A549 (cell line): Measurements from ENCODE around the gene EDEM1. TPM values are rescaled to one million over a fixed set of nuclear protein-coding genes. Genes with fewer than 3 reads are reported as not detected.
"Not testable (repeated sequence)": the region's sequence is repeated elsewhere in the genome, so short reads cannot be mapped to it uniquely, and the experiment has no call there.

Experiments used
- ATAC-seq, 2 experiments: fragments of 200-7000 bp in 1 of 2; fragments of >200 bp in 1 of 2; cut with Nextera tagmentation in 1 of 2; cut with Tn5 transposase in 1 of 2; 3 replicates each; pipeline versions ENCODE4 v1.8.0 to v1.9.1; 2018 to 2020; ENCODE audit warnings: mild to moderate bottlenecking in 1 of 2, moderate library complexity in 1 of 2
- CTCF ChIA-PET: fragments of 300-600 bp; sonication (Branson Sonifier 250); formaldehyde crosslinking; extraction: SDS; loops from one replicate; lab custom pipeline; 2021; ENCODE audit warnings: antibody characterized with exemption, inconsistent platforms; lab: Yijun Ruan, JAX
- POLR2A ChIA-PET: fragments of 350-600 bp; formaldehyde crosslinking; extraction: SDS; loops from one replicate; lab custom pipeline; 2021; ENCODE audit warnings: antibody characterized with exemption, inconsistent platforms; lab: Yijun Ruan, JAX
- DNase-seq, 2 experiments: peaks; one replicate each; pipeline versions ENCODE4 v3.0.0 to v3.0.0-alpha.2; 2011 to 2016; ENCODE audit warnings: low read depth in 1 of 2, low spot score in 1 of 2
- FAIRE-seq: peaks from 2 replicates; lab custom pipeline; 2011; peaks lifted over from hg19 to GRCh38; lab: Jason Lieb, UNC
- H3K27ac ChIP-seq, 2 experiments: fragments of >200 bp; sonication (Bioruptor Twin); formaldehyde crosslinking; 3 replicates each; pipeline ENCODE4 v1.5.1; 2016 to 2017
- H3K4me1 ChIP-seq: fragments of >200 bp; sonication (Bioruptor Twin); formaldehyde crosslinking; 3 replicates; pipeline ENCODE4 v1.6.1; 2016
- H3K4me2 ChIP-seq: fragments of >200 bp; sonication (Bioruptor Twin); formaldehyde crosslinking; 3 replicates; pipeline ENCODE4 v1.6.1; 2016
- H3K4me3 ChIP-seq: fragments of >200 bp; sonication (Bioruptor Twin); formaldehyde crosslinking; 3 replicates; pipeline ENCODE4 v1.5.1; 2016
- H3K9me3 ChIP-seq: fragments of >200 bp; sonication (Bioruptor Twin); formaldehyde crosslinking; 3 replicates; pipeline ENCODE4 v1.6.1; 2016
- BHLHE40 ChIP-seq: IDR thresholded peaks from 2 replicates; pipeline ENCODE4 v1.6.1; 2012; ENCODE audit warnings: low read depth, low read length, inconsistent platforms
- CHD4 ChIP-seq: fragments of 200-600 bp; sonication (generic); IDR thresholded peaks from 2 replicates; pipeline ENCODE4 v1.6.1; 2016; ENCODE audit warnings: antibody characterized with exemption, mild to moderate bottlenecking, borderline replicate concordance
- E2F6 ChIP-seq: IDR thresholded peaks from 2 replicates; pipeline ENCODE4 v1.6.1; 2012; ENCODE audit warnings: low read depth, borderline replicate concordance
- EHF ChIP-seq: fragments of 250-450 bp; sonication (Bioruptor Pico); IDR thresholded peaks from 2 replicates; pipeline ENCODE4 v1.5.0; 2020; ENCODE audit warnings: mild to moderate bottlenecking
- EHMT2 ChIP-seq: fragments of 200-600 bp; sonication (generic); IDR thresholded peaks from 2 replicates; pipeline ENCODE4 v1.6.1; 2016; ENCODE audit warnings: antibody characterized with exemption, low read depth, mild to moderate bottlenecking, moderate library complexity
- ESRRA ChIP-seq: fragments of 150-350 bp; IDR thresholded peaks from 2 replicates; pipeline ENCODE4 v1.6.1; 2014; ENCODE audit warnings: mild to moderate bottlenecking, low read length, borderline replicate concordance
- FOXS1 ChIP-seq: fragments of 250-450 bp; sonication (Bioruptor Pico); IDR thresholded peaks from 2 replicates; pipeline ENCODE4 v1.5.0; 2020; ENCODE audit warnings: mild to moderate bottlenecking, moderate library complexity
- GATA3 ChIP-seq: IDR thresholded peaks from 2 replicates; pipeline ENCODE4 v1.6.1; 2012; ENCODE audit warnings: borderline replicate concordance
- MAFK ChIP-seq: fragments of 450-650 bp; IDR thresholded peaks from 2 replicates; pipeline ENCODE4 v1.6.1; 2014; ENCODE audit not compliant: partially characterized antibody
- NFE2L2 ChIP-seq: fragments of 150-350 bp; conservative IDR thresholded peaks from 2 replicates; pipeline ENCODE4 v1.6.1; 2014; ENCODE audit warnings: low read length
- NPAS2 ChIP-seq: fragments of 250-450 bp; sonication (Bioruptor Pico); IDR thresholded peaks from 2 replicates; pipeline ENCODE4 v1.8.0; 2022; ENCODE audit warnings: mild to moderate bottlenecking, moderate library complexity, borderline replicate concordance
- PHF8 ChIP-seq: fragments of 200-600 bp; sonication (generic); IDR thresholded peaks from 2 replicates; pipeline ENCODE4 v1.6.1; 2016; ENCODE audit warnings: low read depth, mild to moderate bottlenecking, antibody characterized with exemption, moderate library complexity, borderline replicate concordance
- RARB ChIP-seq: fragments of 250-450 bp; sonication (Bioruptor Pico); IDR thresholded peaks from 2 replicates; pipeline ENCODE4 v1.8.0; 2021; ENCODE audit warnings: mild to moderate bottlenecking, moderate library complexity
- RCOR1 ChIP-seq: fragments of 150-350 bp; IDR thresholded peaks from 2 replicates; pipeline ENCODE4 v1.6.1; 2014; ENCODE audit warnings: antibody characterized with exemption, low read length, low read depth
- REST ChIP-seq: fragments of 200-600 bp; sonication (generic); IDR thresholded peaks from 2 replicates; pipeline ENCODE4 v1.6.1; 2016; ENCODE audit warnings: antibody characterized with exemption, mild to moderate bottlenecking, moderate library complexity
- RNF2 ChIP-seq: fragments of 200-600 bp; sonication (generic); IDR thresholded peaks from 2 replicates; pipeline ENCODE4 v1.6.1; 2016; ENCODE audit warnings: low read depth, mild to moderate bottlenecking, antibody characterized with exemption, moderate library complexity, borderline replicate concordance
- ZC3H11A ChIP-seq: fragments of 450-650 bp; IDR thresholded peaks from 2 replicates; pipeline ENCODE4 v1.6.1; 2014; ENCODE audit warnings: antibody characterized with exemption, mild to moderate bottlenecking
- WGBS: methylation state at CpG from one replicate; pipeline ENCODE4 v1.1.6; 2017; ENCODE audit errors: missing lambda C conversion rate; 5-methylcytosine and 5-hydroxymethylcytosine counted together
- polyA plus RNA-seq, 4 experiments: library from polyadenylated mRNA; depleted of rRNA in 3 of 4; stranded (reverse); fragments of >200 nt; fragmentation: RNase III in 1 of 4; extraction: RNeasy Plus Mini Kit Qiagen cat#74134 plus additional on column Dnase treatment in 1 of 4; gene quantifications; 2 replicates in 3 of 4; 3 replicates in 1 of 4; pipeline ENCODE4 v1.2.3, GENCODE V29; 2011 to 2017
- TF ChIP-seq, protein P1 (sequence below): IDR thresholded peaks from 2 replicates; pipeline ENCODE4 v1.6.1; 2012
- TF ChIP-seq, protein P2 (sequence below): fragments of 250-450 bp; sonication (Bioruptor Pico); IDR thresholded peaks from 2 replicates; pipeline ENCODE4 v1.5.0; 2021; ENCODE audit warnings: mild to moderate bottlenecking, moderate library complexity, borderline replicate concordance
- TF ChIP-seq, protein P3 (sequence below): fragments of >200 bp; sonication (Bioruptor Twin); formaldehyde crosslinking; IDR thresholded peaks from 3 replicates; pipeline ENCODE4 v1.6.1; 2016

The EDEM1 gene
- polyA plus RNA-seq, 2 of the 4 experiments (the other 2 are of a cell fraction): 16.3 to 40.9 TPM

- H3K4me2 ChIP-seq: no peak overlapping the region
- no peak for DNase-seq
Observed at GRCh38 chr3:5143464-5143863, 44.0 kb upstream of the EDEM1 start.

GRCh38 chr3:5144316-5144994 is 43.1 kb upstream of the EDEM1 start:
- Histone ChIP-seq H3K4me1 (peaks cover 3% of the 10 kb centered on the region; the same call in 1 of the 3 replicates), H3K4me3 (no peak overlapping the region), H3K27ac (no peak overlapping the region), H3K9me3 (no peaks in the 10 kb centered on the region), H3K4me2 (no peak overlapping the region)
- WGBS: 86% methylated on average over 5 of the region's 5 CpGs
- TF ChIP-seq RNF2 (no peak), NFE2L2 (no peak), RCOR1 (no peak), ESRRA (no peak), FOXS1 (no peak), REST (no peak), EHMT2 (no peak)
- TF ChIP-seq, protein P1, sequence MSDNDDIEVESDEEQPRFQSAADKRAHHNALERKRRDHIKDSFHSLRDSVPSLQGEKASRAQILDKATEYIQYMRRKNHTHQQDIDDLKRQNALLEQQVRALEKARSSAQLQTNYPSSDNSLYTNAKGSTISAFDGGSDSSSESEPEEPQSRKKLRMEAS: no peak
- ChIA-PET CTCF (interaction anchor here (1.2 to 1.3 kb wide), 3 partner anchors 8 to 433 kb away, joined by 3 to 6 read pairs (median 4); no protein-coding TSS in a partner anchor), POLR2A (no interaction called here)
- FAIRE-seq: no peak
- no peak for DNase-seq
- ATAC-seq: no peak

More at GRCh38 chr3:5143464-5143863, 44.0 kb upstream of the EDEM1 start:
- Histone ChIP-seq H3K4me1 (peaks cover 13% of the 10 kb centered on the region), H3K4me3 (no peak overlapping the region), H3K27ac (no peak overlapping the region), H3K9me3 (no peaks in the 10 kb centered on the region)
- POLR2A ChIA-PET: no interaction called here
- ATAC-seq (no peak), FAIRE-seq (no peak)
- CTCF ChIA-PET: interaction anchor here (0.8 kb wide), 1 partner anchor 25 kb away, joined by 3 read pairs; no protein-coding TSS in a partner anchor
- WGBS: 98% methylated on average over 4 of the region's 4 CpGs
- TF ChIP-seq BHLHE40: no peak
- TF ChIP-seq PHF8: no peak
- TF ChIP-seq, protein P2, sequence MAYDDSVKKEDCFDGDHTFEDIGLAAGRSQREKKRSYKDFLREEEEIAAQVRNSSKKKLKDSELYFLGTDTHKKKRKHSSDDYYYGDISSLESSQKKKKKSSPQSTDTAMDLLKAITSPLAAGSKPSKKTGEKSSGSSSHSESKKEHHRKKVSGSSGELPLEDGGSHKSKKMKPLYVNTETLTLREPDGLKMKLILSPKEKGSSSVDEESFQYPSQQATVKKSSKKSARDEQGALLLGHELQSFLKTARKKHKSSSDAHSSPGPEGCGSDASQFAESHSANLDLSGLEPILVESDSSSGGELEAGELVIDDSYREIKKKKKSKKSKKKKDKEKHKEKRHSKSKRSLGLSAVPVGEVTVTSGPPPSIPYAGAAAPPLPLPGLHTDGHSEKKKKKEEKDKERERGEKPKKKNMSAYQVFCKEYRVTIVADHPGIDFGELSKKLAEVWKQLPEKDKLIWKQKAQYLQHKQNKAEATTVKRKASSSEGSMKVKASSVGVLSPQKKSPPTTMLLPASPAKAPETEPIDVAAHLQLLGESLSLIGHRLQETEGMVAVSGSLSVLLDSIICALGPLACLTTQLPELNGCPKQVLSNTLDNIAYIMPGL: no peak
- no peak for TF ChIP-seq MAFK
- no peak for TF ChIP-seq EHMT2
- TF ChIP-seq E2F6: no peak
- TF ChIP-seq, all 56 proteins: peak for 0

DNA sequence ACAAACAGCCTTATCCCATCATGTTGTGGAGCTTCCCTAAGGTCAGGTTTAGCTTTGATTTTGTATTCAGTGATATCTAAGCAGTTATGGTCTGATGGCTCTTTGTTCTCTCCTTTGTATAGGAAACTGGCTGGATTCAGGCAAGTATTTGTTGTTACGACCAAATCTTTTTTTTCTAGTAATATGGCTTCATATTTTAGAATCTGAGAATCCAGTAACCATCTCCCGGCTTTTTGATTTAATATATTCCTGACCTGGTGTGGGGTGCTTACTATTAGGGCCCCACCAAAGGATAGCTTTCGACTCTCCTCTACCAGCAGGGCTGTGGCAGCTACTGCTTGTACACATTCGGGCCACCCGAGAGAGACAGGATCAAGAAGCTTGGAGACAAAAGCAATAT is 42.4 kb upstream of the EDEM1 start:
- FAIRE-seq (no peak), ATAC-seq (no peak), DNase-seq (no peak)
- Histone ChIP-seq H3K4me1 (no peaks in the 10 kb centered on the region), H3K4me2 (no peak overlapping the region), H3K4me3 (no peak overlapping the region), H3K9me3 (no peaks in the 10 kb centered on the region), H3K27ac (no peak overlapping the region)
- POLR2A ChIA-PET: no interaction called here
- 73% methylated on average over 5 of the region's 5 CpGs for WGBS
- TF ChIP-seq PHF8: no peak
- no peak for TF ChIP-seq RARB (CRISPR knock-in tag)
- no peak for TF ChIP-seq MAFK
- TF ChIP-seq NPAS2: no peak
- TF ChIP-seq GATA3: no peak
- TF ChIP-seq CHD4: no peak
- no peak for TF ChIP-seq ZC3H11A
- TF ChIP-seq, protein P3, sequence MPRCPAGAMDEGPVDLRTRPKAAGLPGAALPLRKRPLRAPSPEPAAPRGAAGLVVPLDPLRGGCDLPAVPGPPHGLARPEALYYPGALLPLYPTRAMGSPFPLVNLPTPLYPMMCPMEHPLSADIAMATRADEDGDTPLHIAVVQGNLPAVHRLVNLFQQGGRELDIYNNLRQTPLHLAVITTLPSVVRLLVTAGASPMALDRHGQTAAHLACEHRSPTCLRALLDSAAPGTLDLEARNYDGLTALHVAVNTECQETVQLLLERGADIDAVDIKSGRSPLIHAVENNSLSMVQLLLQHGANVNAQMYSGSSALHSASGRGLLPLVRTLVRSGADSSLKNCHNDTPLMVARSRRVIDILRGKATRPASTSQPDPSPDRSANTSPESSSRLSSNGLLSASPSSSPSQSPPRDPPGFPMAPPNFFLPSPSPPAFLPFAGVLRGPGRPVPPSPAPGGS: no peak
- TF ChIP-seq EHF (CRISPR knock-in tag): no peak
- CTCF ChIA-PET: interaction anchor here (1.2 to 1.3 kb wide), 3 partner anchors 9 to 434 kb away, joined by 3 to 6 read pairs (median 4); no protein-coding TSS in a partner anchor

GRCh38 chr3:5147152-5147551 is 40.4 kb upstream of the EDEM1 start:
- H3K27ac ChIP-seq, DNase-seq, H3K9me3 ChIP-seq, H3K4me1 ChIP-seq, H3K4me2 ChIP-seq, ATAC-seq, H3K4me3 ChIP-seq, FAIRE-seq, POLR2A ChIA-PET: not testable (repeated sequence)
- CTCF ChIA-PET: interaction anchor here (1.3 kb wide), 2 partner anchors 15 to 22 kb away, joined by 3 to 7 read pairs; no protein-coding TSS in a partner anchor
- WGBS: 90% methylated on average over 5 of the region's 5 CpGs
